Heart left ventricle (tissue), 16 donors: ENCODE data around the gene DSCAM. TPM values are rescaled to one million over a fixed set of nuclear protein-coding genes. Genes with fewer than 3 reads are reported as not detected.

Experiments
- ATAC-seq, 4 donors: fragments of 200-7000 bp; cut with Tn5 transposase; one replicate each; pipeline ENCODE4 v1.9.1; 2020 to 2022; ENCODE audit warnings: moderate library complexity in 4 of 4, mild to moderate bottlenecking in 3 of 4, moderate number of reproducible peaks in 1 of 4
- DNase-seq, 5 donors: peaks; one replicate each; pipeline ENCODE4 v3.0.0-alpha.2; 2020
- H3K27ac ChIP-seq, 12 donors: fragments of 200-600 bp; sonication (generic) in 4 of 12; one replicate each; pipeline versions ENCODE4 v1.5.0 to v1.8.0; 2016 to 2022; ENCODE audit warnings: mild to moderate bottlenecking in 2 of 12
- H3K27me3 ChIP-seq, 9 donors: fragments of 200-600 bp; sonication (generic) in 2 of 9; one replicate each; pipeline versions ENCODE4 v1.5.1 to v1.8.0; 2016 to 2022; ENCODE audit warnings: mild to moderate bottlenecking in 3 of 9
- H3K36me3 ChIP-seq, 9 donors: fragments of 200-600 bp; sonication (generic) in 2 of 9; one replicate each; pipeline versions ENCODE4 v1.5.0 to v1.8.0; 2018 to 2022; ENCODE audit warnings: mild to moderate bottlenecking in 2 of 9
- H3K4me1 ChIP-seq, 12 donors: fragments of 200-600 bp; sonication (generic) in 4 of 12; one replicate each; pipeline versions ENCODE4 v1.5.0 to v1.8.0; 2016 to 2022; ENCODE audit warnings: mild to moderate bottlenecking in 3 of 12
- H3K4me3 ChIP-seq, 12 donors: fragments of 200-600 bp; sonication (generic) in 4 of 12; one replicate each; pipeline versions ENCODE4 v1.5.0 to v1.8.0; 2017 to 2022; ENCODE audit warnings: mild to moderate bottlenecking in 9 of 12, moderate library complexity in 4 of 12
- H3K9me3 ChIP-seq, 12 donors: fragments of 200-600 bp; sonication (generic) in 4 of 12; one replicate each; pipeline versions ENCODE4 v1.5.0 to v1.8.0; 2016 to 2022; ENCODE audit warnings: mild to moderate bottlenecking in 1 of 12
- CTCF ChIP-seq, 12 donors: fragments of 200-600 bp; sonication (generic) in 4 of 12; IDR thresholded peaks; one replicate each; pipeline versions ENCODE4 v1.5.0 to v1.8.0; 2018 to 2022; ENCODE audit warnings: antibody characterized with exemption in 12 of 12, mild to moderate bottlenecking in 5 of 12
- POLR2A ChIP-seq, 2 donors: fragments of 450-650 bp; IDR thresholded peaks; one replicate each; pipeline ENCODE4 v1.6.1; 2017; ENCODE audit warnings: antibody characterized with exemption in 2 of 2, mild to moderate bottlenecking in 2 of 2, moderate library complexity in 2 of 2
- WGBS, 4 donors: extraction: QIAGEN DNeasy Blood & Tissue Kit in 2 of 4; methylation state at CpG; one replicate each; pipeline versions ENCODE4 v1.1.5 to v1.1.7; 2013 to 2018; 5-methylcytosine and 5-hydroxymethylcytosine counted together
- intact Hi-C, 10 donors: fragments of 100-400 bp; cut with DNase I; formaldehyde crosslinking; loops; one replicate each; pipeline versions ENCODE4 v1.11.1 to v1.14.2; 2022
- polyA plus RNA-seq, 2 donors: library from polyadenylated mRNA; stranded (reverse); fragments of 200-250 nt; gene quantifications; one replicate each; pipeline ENCODE4 v1.2.3, GENCODE V29; 2013
- total RNA-seq, 9 donors: library from RNA; depleted of rRNA in 2 of 9; stranded (reverse); fragments of >200 nt in 2 of 9; fragmentation: NEBNext Ultra II Directional in 3 of 9; extraction: Animal tissue kit (Norgen Biotek cat#: 25700) in 3 of 9; gene quantifications; one replicate each; pipeline versions ENCODE4 v1.1.0 to v1.2.4, GENCODE V29; 2016 to 2023
- donor health status: ischemic (EF 13 %, LVEDD 7.1; RV severe dilation, severe dysfunction).
- donor health status: healthy with polysubstance abuse.
- donor health status: DM: no; HTN: yes; CAD: no.
- donor health status: DM: no; HTN: no; CAD: no.
- donor health status: ischemic (EF 25% LVEDD 6.9; RV normal size, moderate dysfunction).
- donor health status: ischemic (EF 25% LVEDD 5.7; RV mildly dilated, moderate dysfunction).
- donor health status: healthy.
- donor health status: DM: yes; HTN: yes; CAD: no.
- donor health status: ischemic (EF 35%, LVEDD 5.7; RV mildly dilated, moderate dysfunction).
- donor health status: nonischemic (EF 11% LVEDD 7.7; RV severe dilation, severe dysfunction).
- donor health status: DM: yes; HTN: yes; CAD: no.
- donor health status: PGD.
- donor health status: ischemic (EF 29% LVEDD 5.4; RV normal size, mild dysfunction).
- donor health status: nonischemic (EF 23%, LVEDD 6.1; RV moderate dilation, normal function).

Gene DSCAM
- total and polyA plus RNA-seq, 11 donors: 0.03 TPM; not detected in 10

DNA sequence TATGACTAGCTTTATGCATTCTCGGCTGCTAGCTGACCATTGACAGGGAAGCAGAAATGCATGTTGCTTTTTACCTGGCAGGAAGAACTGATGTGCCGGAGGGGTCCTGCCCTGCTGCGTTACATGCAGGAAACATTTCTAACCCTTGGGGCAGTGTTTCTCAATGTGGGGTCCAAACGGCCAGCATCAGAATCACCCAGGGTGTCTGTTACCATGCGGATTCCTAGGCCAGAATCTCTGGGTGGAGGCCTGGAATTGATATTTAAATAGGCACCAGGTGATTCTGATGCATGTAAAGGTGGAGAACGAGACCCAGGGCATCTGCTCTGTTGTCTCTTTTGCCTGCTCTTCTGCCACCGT, 797.0 kb downstream of the DSCAM start:
- peaks cover 0 to 14% (median 2%) of the 10 kb centered on the region in 12 donors for H3K4me1 ChIP-seq
- H3K4me3 ChIP-seq: no peak overlapping the region
- ATAC-seq (no peak), DNase-seq (no peak)
- no peaks in the 10 kb centered on the region for H3K36me3 ChIP-seq
- intact Hi-C loops: loop anchor here in 6 of 10 donors (5.0 to 10.0 kb wide), 5 partner anchors 67 to 265 kb away; no protein-coding TSS in a partner anchor
- 62 to 71% (median 68%) methylated on average over 7 of the region's 7 CpGs for WGBS, 4 donors
- no peaks in the 10 kb centered on the region for H3K9me3 ChIP-seq
- TF ChIP-seq CTCF (IDR thresholded peaks at IDR 0.05) (no peak), POLR2A (IDR thresholded peaks at IDR 0.05) (no peak)
- peak overlapping the region in 1 of 12 donors; percentile 84 for H3K27ac ChIP-seq
- no peaks in the 10 kb centered on the region for H3K27me3 ChIP-seq

DNA sequence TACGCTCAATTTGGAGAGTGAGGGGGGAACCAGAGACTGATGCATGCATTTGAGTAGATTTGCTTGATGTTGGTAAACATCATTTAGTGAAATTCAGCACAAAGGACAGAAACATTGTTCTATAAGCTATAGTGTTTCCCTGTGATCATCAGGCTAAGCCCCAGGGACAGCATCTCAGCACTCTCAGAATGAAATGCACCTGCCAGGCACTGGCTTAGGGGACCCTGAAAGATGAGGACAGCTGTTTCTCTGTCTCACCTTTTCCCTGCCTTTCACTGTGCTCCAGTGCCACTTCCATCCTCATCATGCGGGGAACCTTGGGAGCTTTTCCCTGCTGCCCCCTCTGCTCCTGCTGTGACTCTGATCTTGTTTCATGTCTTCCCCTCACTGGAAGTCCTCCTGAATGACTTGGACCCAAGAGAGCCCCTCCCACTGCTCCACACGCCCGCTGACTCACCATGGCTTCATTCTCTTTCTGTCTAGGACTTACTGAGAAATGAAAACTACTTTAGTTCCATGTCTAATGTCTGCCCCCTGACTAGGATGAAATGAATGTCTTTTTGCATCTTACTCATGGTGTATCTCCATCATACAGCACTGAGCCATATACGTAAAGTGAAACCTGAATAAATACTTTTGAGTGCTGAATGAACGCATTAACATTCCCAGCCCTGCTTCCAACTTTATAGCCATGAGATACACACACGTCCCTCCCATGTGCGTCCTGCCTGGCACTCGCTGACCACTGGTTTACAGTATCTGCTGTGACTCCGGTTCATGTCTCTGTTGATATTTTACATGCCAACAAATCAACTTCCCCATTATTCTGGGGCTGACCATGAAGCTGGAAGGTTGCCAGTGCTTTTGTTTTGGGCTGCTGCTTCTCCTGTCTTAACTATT, 797.7 kb downstream of the DSCAM start:
- H3K9me3 ChIP-seq: no peaks in the 10 kb centered on the region
- peaks cover 0 to 11% (median 2%) of the 10 kb centered on the region in 12 donors for H3K4me1 ChIP-seq
- TF ChIP-seq CTCF (IDR thresholded peaks at IDR 0.05) (no peak), POLR2A (IDR thresholded peaks at IDR 0.05) (no peak)
- DNase-seq: no peak
- H3K36me3 ChIP-seq: no peaks in the 10 kb centered on the region
- no peaks in the 10 kb centered on the region for H3K27me3 ChIP-seq
- H3K4me3 ChIP-seq: no peak overlapping the region
- 61 to 72% (median 64%) methylated on average over 10 of the region's 10 CpGs for WGBS, 4 donors
- intact Hi-C loops: loop anchor here in 4 of 10 donors (5.0 to 10.0 kb wide), 3 partner anchors 68 to 264 kb away; no protein-coding TSS in a partner anchor
- no peak for ATAC-seq
- H3K27ac ChIP-seq: peak overlapping the region in 1 of 12 donors; percentile 84

DNA sequence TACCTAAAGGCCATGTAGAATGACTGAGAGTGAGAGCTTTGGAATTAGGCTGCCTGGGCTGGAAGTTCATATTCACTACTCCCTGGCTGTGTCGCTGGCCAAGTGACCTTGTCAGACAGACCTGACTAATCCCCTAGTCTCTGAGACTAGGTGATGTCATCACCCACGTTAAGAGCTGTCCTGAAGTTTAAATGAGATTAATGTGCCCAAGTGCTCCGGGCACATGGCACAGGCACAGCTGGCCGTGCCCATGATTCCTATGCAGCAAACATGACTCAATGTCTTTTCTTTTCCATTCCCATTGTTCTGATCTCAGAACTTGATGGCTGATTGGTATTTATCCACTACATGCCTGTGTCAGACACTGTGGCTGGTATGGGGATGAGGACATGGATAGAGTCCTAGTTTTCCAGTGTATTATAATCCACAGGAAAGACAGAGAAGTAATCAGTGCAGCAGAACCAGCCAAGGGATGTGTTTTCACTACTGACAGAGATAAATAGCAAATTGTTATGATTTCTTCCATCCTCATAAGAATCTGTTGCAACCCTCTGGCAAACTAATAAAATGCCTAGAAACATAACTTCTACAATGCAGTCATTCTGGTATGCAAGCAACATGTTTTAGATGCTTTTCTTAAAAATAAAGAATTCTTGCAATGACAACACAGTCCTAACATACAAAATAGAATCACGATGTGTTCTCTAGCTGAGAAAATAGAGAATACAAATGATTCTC, 798.8 kb downstream of the DSCAM start:
- Histone ChIP-seq H3K27me3 (no peaks in the 10 kb centered on the region), H3K4me3 (no peak overlapping the region), H3K36me3 (no peaks in the 10 kb centered on the region), H3K9me3 (no peaks in the 10 kb centered on the region), H3K27ac (peak overlapping the region in 1 of 12 donors; percentile 84), H3K4me1 (peaks cover 0 to 7% (median 0%) of the 10 kb centered on the region in 12 donors)
- TF ChIP-seq POLR2A (IDR thresholded peaks at IDR 0.05) (no peak), CTCF (IDR thresholded peaks at IDR 0.05) (no peak)
- WGBS, 4 donors: 51 to 63% (median 55%) methylated on average over 5 of the region's 5 CpGs
- intact Hi-C loops: loop anchor here in 4 of 10 donors (5.0 to 10.0 kb wide), 3 partner anchors 69 to 263 kb away; no protein-coding TSS in a partner anchor
- ATAC-seq: peak in 2 of 4 donors; percentile 61 to 85
- peak in 1 of 5 donors; percentile 59 for DNase-seq

- no peak for TF ChIP-seq POLR2A (IDR thresholded peaks at IDR 0.05)
- TF ChIP-seq CTCF (IDR thresholded peaks at IDR 0.05): no peak
- Histone ChIP-seq H3K36me3 (no peaks in the 10 kb centered on the region), H3K4me3 (no peak overlapping the region), H3K4me1 (no peaks in the 10 kb centered on the region), H3K27ac (peak overlapping the region in 1 of 12 donors; percentile 84), H3K9me3 (no peaks in the 10 kb centered on the region), H3K27me3 (no peaks in the 10 kb centered on the region)
- DNase-seq: no peak
- 50 to 74% (median 70%) methylated on average over 2 of the region's 2 CpGs for WGBS, 4 donors
- no peak for ATAC-seq
- intact Hi-C loops: loop anchor here in 4 of 10 donors (5.0 to 10.0 kb wide), 3 partner anchors 70 to 262 kb away; no protein-coding TSS in a partner anchor
Observed at GRCh38 chr21:40047211-40047610, 799.7 kb downstream of the DSCAM start.
